ENCODE measurements around the gene CETN3. TPM values are rescaled to one million over a fixed set of nuclear protein-coding genes. Genes with fewer than 3 reads are reported as not detected.
"Not testable (repeated sequence)": the region's sequence is repeated elsewhere in the genome, so short reads cannot be mapped to it uniquely, and the experiment has no call there.

CETN3 gene
- total RNA-seq, 1 experiment from 2014 or later = 50.5 TPM

GRCh38 chr5:90351101-90351500, 58.5 kb downstream of the CETN3 start:
- in situ Hi-C loops (cut with HindIII; ENCODE audit: low pct_unique_long_range_greater_than_20kb, low sequenced_read_pairs) = no loop called here
- DNase-seq (ENCODE audit: low read depth, low spot score) = no peak

DNA sequence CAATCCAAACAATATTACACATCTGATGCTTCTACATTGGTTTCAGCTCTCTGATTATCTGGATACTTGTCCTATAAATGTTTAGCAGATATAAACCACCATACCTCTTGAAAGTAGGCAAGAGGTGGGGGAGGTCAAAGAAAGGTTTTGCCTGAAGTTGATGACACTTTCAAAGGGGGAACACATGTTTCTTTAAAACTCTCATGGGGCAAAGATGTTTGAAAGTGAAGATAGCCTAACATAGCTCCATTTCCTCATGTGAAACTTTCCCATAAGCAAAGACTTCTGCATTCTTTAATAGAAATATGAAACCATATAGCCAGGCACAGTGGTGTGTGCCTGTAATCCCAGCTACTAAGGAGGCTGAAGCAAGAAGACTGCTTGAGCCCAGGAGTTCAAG, 62.1 kb downstream of the CETN3 start:
- in situ Hi-C loops (cut with HindIII; ENCODE audit: low pct_unique_long_range_greater_than_20kb, low sequenced_read_pairs) = no loop called here
- DNase-seq (ENCODE audit: low read depth, low spot score) = no peak

- in situ Hi-C loops (cut with HindIII; ENCODE audit: low pct_unique_long_range_greater_than_20kb, low sequenced_read_pairs) = no loop called here
- DNase-seq (ENCODE audit: low read depth, low spot score) = no peak
Observed at GRCh38 chr5:90345684-90346083, 63.9 kb downstream of the CETN3 start.

- no peak for DNase-seq (ENCODE audit: low read depth, low spot score)
- in situ Hi-C loops (cut with HindIII; ENCODE audit: low pct_unique_long_range_greater_than_20kb, low sequenced_read_pairs) = no loop called here
Observed at GRCh38 chr5:90344689-90345088, 64.9 kb downstream of the CETN3 start.

DNA sequence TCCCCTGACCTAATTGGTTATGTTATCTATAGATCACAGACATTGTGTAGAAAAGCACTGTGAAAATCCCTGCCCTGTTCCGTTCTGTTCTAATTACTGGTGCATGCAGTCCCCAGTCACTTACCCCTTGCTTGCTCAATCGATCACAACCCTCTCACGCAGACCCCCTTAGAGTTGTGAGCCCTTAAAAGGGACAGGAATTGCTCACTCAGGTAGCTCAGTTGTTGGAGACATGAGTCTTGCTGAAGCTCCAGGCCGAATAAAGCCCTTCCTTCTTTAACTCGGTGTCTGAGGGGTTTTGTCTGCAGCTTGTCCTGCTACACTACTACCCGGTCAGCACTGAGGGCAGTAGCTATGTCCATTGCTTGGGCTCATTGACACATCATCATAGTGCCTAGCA, 65.8 kb downstream of the CETN3 start:
- in situ Hi-C loops (cut with HindIII; ENCODE audit: low pct_unique_long_range_greater_than_20kb, low sequenced_read_pairs); DNase-seq (ENCODE audit: low read depth, low spot score): not testable (repeated sequence)

DNA sequence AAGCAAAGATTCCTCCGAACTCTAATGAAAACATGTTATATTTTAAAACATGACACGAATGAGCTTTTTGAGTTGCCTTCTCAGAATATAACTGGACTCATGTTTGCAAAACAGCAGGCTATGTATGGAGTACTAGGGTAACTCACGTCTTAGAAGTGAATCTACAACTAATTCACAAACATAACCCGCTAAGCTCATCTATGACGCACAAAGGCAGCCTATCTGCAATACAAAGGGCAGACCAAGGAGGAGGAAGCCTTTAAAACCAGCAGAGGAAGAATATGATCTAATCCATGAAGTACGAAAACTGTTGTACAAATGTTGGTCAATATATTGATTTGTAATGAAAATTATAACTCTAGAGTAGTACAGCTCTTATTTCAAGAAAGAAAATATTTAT, 67.0 kb downstream of the CETN3 start:
- no peak for DNase-seq (ENCODE audit: low read depth, low spot score)
- in situ Hi-C loops (cut with HindIII; ENCODE audit: low pct_unique_long_range_greater_than_20kb, low sequenced_read_pairs) = no loop called here

Other genes with a start within 250 kb of the CETN3 start
- 8.4 and 10.7 TPM in 2 replicates for gene MBLAC2, start 65.0 kb upstream of the CETN3 start, total RNA-seq (2014; rRNA removed; shearing (Covaris generic))
- 55.3 and 60.5 TPM in 2 replicates for gene POLR3G, start 65.1 kb upstream of the CETN3 start, total RNA-seq (2014; rRNA removed; shearing (Covaris generic))
- 13.7 and 15.3 TPM in 2 replicates for gene LYSMD3, start 119.8 kb upstream of the CETN3 start, total RNA-seq (2014; rRNA removed; shearing (Covaris generic))
- 0.21 and 0.58 TPM in 2 replicates for gene ADGRV1, start 149.0 kb upstream of the CETN3 start, total RNA-seq (2014; rRNA removed; shearing (Covaris generic))

Measured in SK-MEL-5 (cell line).